Neural crest cell (in vitro differentiated cells): ENCODE results near the gene SLC7A9. TPM values are rescaled to one million over a fixed set of nuclear protein-coding genes. Genes with fewer than 3 reads are reported as not detected.

ENCODE experiments used
- DNase-seq: peaks from one replicate; pipeline ENCODE4 v3.0.0; 2021; ENCODE audit warnings: low read depth, mixed read lengths, low spot score
- H3K27ac Mint-ChIP-seq: one replicate; pipeline ENCODE4 v1.8.0; 2021; ENCODE audit warnings: mild to moderate bottlenecking, mixed read lengths; ENCODE audit not compliant: unreplicated experiment
- H3K27me3 Mint-ChIP-seq: 2 replicates; pipeline ENCODE4 v1.8.0; 2021; ENCODE audit warnings: low read depth, mild to moderate bottlenecking, mixed read lengths
- H3K36me3 Mint-ChIP-seq: 2 replicates; pipeline ENCODE4 v1.8.0; 2021; ENCODE audit warnings: low read depth, mild to moderate bottlenecking, mixed read lengths
- H3K4me1 Mint-ChIP-seq: 2 replicates; pipeline ENCODE4 v1.8.0; 2021; ENCODE audit warnings: mixed read lengths
- H3K4me3 Mint-ChIP-seq: one replicate; pipeline ENCODE4 v1.8.0; 2021; ENCODE audit warnings: mild to moderate bottlenecking, mixed read lengths
- H3K9me3 Mint-ChIP-seq: 2 replicates; pipeline ENCODE4 v1.8.0; 2021; ENCODE audit warnings: mixed read lengths
- total RNA-seq: library from RNA; stranded (reverse); gene quantifications from 2 replicates; pipeline ENCODE4 v1.2.1, GENCODE V29; 2021
- TF ChIP-seq, protein P1 (sequence below): fragments of 200-600 bp; sonication (generic); conservative IDR thresholded peaks from 2 replicates; pipeline ENCODE4 v1.5.0; 2021; ENCODE audit warnings: antibody characterized with exemption, mild to moderate bottlenecking

The SLC7A9 gene
- total RNA-seq, 1 donor from 2014 or later: 0.49 TPM

- no peak for DNase-seq
- H3K27ac Mint-ChIP-seq: no peak overlapping the region
- H3K4me1 Mint-ChIP-seq: no peaks in the 10 kb centered on the region
- no peaks in the 10 kb centered on the region for H3K9me3 Mint-ChIP-seq
- no peaks in the 10 kb centered on the region for H3K27me3 Mint-ChIP-seq
- no peak overlapping the region for H3K4me3 Mint-ChIP-seq
- TF ChIP-seq, protein P1, sequence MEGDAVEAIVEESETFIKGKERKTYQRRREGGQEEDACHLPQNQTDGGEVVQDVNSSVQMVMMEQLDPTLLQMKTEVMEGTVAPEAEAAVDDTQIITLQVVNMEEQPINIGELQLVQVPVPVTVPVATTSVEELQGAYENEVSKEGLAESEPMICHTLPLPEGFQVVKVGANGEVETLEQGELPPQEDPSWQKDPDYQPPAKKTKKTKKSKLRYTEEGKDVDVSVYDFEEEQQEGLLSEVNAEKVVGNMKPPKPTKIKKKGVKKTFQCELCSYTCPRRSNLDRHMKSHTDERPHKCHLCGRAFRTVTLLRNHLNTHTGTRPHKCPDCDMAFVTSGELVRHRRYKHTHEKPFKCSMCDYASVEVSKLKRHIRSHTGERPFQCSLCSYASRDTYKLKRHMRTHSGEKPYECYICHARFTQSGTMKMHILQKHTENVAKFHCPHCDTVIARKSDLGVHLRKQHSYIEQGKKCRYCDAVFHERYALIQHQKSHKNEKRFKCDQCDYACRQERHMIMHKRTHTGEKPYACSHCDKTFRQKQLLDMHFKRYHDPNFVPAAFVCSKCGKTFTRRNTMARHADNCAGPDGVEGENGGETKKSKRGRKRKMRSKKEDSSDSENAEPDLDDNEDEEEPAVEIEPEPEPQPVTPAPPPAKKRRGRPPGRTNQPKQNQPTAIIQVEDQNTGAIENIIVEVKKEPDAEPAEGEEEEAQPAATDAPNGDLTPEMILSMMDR: no peak
- H3K36me3 Mint-ChIP-seq: no peaks in the 10 kb centered on the region
Observed at GRCh38 chr19:32863301-32863700, 6.3 kb downstream of the SLC7A9 start.

DNA sequence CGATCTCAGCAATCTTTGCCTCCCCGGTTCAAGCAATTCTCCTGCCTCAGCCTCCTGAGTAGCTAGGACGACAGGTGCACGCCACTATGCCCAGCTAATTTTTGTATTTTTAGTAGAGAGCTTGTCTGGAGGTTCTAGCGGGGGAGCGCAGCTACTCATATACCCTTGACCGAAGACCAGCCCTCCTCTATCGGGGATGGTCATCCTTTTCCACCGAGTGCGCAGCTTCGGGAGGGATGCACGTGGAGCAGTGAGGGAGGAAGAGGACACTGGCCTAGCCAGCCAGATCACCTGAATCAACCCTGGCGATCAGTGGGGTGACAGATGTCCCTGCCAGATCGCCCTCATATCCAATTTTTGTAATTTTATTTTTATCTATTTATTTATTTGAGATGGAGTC lies 6.8 kb downstream of the SLC7A9 start:
- TF ChIP-seq, protein P1: no peak
- H3K27ac Mint-ChIP-seq: no peak overlapping the region
- H3K27me3 Mint-ChIP-seq: no peaks in the 10 kb centered on the region
- no peak overlapping the region for H3K4me3 Mint-ChIP-seq
- no peak for DNase-seq
- no peaks in the 10 kb centered on the region for H3K9me3 Mint-ChIP-seq
- no peaks in the 10 kb centered on the region for H3K4me1 Mint-ChIP-seq
- H3K36me3 Mint-ChIP-seq: no peaks in the 10 kb centered on the region

DNA sequence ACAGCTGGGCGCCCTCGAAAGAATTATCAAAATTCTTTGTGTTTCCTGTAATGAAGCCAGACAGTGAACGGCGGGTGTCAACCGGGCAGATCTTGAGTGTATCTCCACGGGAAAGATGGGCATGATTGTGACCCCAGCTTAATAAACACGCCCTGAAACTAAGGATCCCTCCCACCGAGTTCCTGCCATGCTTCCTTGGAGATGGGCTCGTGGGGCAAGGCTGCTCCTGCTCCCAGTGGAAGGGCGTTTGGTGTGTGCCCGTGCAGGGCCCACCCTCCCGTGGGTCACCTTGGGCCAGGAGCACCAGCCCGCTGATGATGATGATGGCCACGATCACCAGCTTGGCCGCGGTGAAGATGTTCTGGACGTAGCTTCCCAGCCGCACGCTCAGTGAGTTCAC lies 7.4 kb downstream of the SLC7A9 start:
- DNase-seq: no peak
- Mint-ChIP-seq H3K36me3 (no peaks in the 10 kb centered on the region), H3K9me3 (no peaks in the 10 kb centered on the region), H3K4me1 (no peaks in the 10 kb centered on the region), H3K27me3 (no peaks in the 10 kb centered on the region), H3K27ac (no peak overlapping the region), H3K4me3 (no peak overlapping the region)
- TF ChIP-seq, protein P1: no peak

DNA sequence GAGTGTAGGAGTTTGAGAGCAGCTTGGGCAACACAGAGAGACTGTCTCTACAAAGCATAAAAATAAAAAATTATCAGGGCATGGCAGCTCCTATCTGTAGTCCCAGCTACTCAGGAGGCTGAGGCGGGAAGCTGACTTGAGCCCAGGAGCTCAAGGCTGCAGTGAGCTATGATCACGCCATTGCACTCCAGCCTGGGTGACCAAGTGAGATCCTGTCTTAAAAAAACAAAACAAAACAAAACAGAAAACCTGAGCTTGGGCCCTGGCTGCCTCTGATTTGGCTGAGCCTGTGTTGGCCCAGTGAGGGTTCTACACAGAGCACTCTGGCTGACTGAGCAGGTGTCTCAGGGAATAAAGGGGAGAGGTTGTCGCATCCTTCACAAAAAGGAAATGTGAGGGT lies 8.0 kb downstream of the SLC7A9 start:
- Mint-ChIP-seq H3K27me3 (no peaks in the 10 kb centered on the region), H3K4me1 (no peaks in the 10 kb centered on the region), H3K27ac (no peak overlapping the region), H3K36me3 (no peaks in the 10 kb centered on the region), H3K9me3 (no peaks in the 10 kb centered on the region), H3K4me3 (no peak overlapping the region)
- no peak for DNase-seq
- TF ChIP-seq, protein P1: no peak

DNA sequence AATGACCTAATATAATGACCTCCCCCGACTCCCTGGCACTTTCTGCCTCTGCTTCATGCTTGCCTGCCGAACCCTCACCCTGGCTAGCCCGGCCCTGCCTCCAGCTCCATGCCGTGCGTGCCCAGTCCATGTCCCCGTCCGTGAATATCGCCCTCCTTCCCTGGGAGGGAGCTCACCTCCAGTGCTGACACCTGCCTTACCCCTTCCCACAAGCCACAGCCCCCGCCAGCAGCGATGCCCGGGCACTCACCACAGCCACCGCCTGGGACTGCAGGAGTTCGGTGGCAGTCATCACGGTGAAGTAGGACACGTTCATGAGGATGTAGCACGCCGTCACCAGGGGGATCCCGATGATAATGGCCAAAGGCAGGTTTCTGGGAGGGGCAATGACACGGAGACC lies 10.0 kb downstream of the SLC7A9 start:
- no peak for DNase-seq
- Mint-ChIP-seq H3K9me3 (no peaks in the 10 kb centered on the region), H3K4me1 (no peaks in the 10 kb centered on the region), H3K27me3 (no peaks in the 10 kb centered on the region), H3K27ac (no peak overlapping the region), H3K36me3 (no peaks in the 10 kb centered on the region), H3K4me3 (no peak overlapping the region)
- TF ChIP-seq, protein P1: no peak

- Mint-ChIP-seq H3K27ac (no peak overlapping the region), H3K4me1 (no peaks in the 10 kb centered on the region), H3K4me3 (no peak overlapping the region), H3K9me3 (no peaks in the 10 kb centered on the region), H3K36me3 (no peaks in the 10 kb centered on the region), H3K27me3 (no peaks in the 10 kb centered on the region)
- TF ChIP-seq, protein P1: no peak
- DNase-seq: no peak
Observed at GRCh38 chr19:32858559-32858958, 11.0 kb downstream of the SLC7A9 start.
